Endothelial cell (in vitro differentiated cells): ENCODE measurements around the gene SORCS2. TPM values are rescaled to one million over a fixed set of nuclear protein-coding genes. Genes with fewer than 3 reads are reported as not detected.

Source experiments
- DNase-seq: peaks from one replicate; pipeline ENCODE4 v3.0.0; 2021; ENCODE audit warnings: low spot score
- H3K27ac Mint-ChIP-seq: one replicate; pipeline ENCODE4 v1.8.0; 2021; ENCODE audit warnings: mixed read lengths, inconsistent platforms; ENCODE audit not compliant: unreplicated experiment
- H3K27me3 Mint-ChIP-seq: one replicate; pipeline ENCODE4 v1.8.0; 2021; ENCODE audit warnings: mild to moderate bottlenecking, moderate library complexity, mixed read lengths, inconsistent platforms; ENCODE audit not compliant: unreplicated experiment
- H3K36me3 Mint-ChIP-seq: one replicate; pipeline ENCODE4 v1.8.0; 2021; ENCODE audit warnings: mild to moderate bottlenecking, low read depth, mixed read lengths, inconsistent platforms; ENCODE audit not compliant: unreplicated experiment
- H3K4me1 Mint-ChIP-seq: one replicate; pipeline ENCODE4 v1.8.0; 2021; ENCODE audit warnings: mild to moderate bottlenecking, mixed read lengths, inconsistent platforms; ENCODE audit not compliant: unreplicated experiment
- H3K4me3 Mint-ChIP-seq: one replicate; pipeline ENCODE4 v1.8.0; 2021; ENCODE audit warnings: mild to moderate bottlenecking, mixed read lengths, inconsistent platforms; ENCODE audit not compliant: unreplicated experiment
- H3K9me3 Mint-ChIP-seq: one replicate; pipeline ENCODE4 v1.8.0; 2021; ENCODE audit warnings: mixed read lengths, inconsistent platforms; ENCODE audit not compliant: unreplicated experiment
- CTCF ChIP-seq: fragments of 200-600 bp; sonication (generic); IDR thresholded peaks from one replicate; pipeline ENCODE4 v1.5.0; 2021; ENCODE audit warnings: antibody characterized with exemption; ENCODE audit not compliant: unreplicated experiment
- total RNA-seq: library from RNA; stranded (reverse); fragmentation: NEBNext Ultra II Directional; extraction: Animal tissue kit (Norgen Biotek cat#: 25700); gene quantifications from one replicate; pipeline ENCODE4 v1.2.1, GENCODE V29; 2021; ENCODE audit not compliant: unreplicated experiment

SORCS2 gene
- total RNA-seq, 1 donor from 2014 or later = 1.3 TPM

DNA sequence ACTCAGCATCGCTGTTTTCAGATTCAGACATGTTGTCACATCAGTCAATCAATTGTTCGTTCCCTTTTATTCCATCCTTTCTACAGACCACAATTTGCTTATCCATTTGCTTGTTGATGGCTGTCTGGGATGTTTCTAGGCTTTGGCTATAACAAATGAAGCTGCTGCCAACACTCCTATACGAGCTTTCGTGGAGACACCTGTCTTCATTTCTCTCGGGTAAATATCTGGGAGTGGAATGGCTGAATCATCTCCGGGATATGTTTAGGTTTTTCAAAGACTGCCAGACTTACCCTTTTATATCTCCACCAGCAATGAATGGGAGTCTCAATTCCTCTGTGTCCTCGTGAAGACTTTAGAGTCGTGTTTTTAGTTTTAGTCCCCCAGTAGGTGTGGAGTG, 118.9 kb downstream of the SORCS2 start:
- Mint-ChIP-seq H3K4me1 (peaks cover 2% of the 10 kb centered on the region), H3K9me3 (peaks cover 4% of the 10 kb centered on the region), H3K27me3 (peaks cover 7% of the 10 kb centered on the region), H3K36me3 (no peaks in the 10 kb centered on the region), H3K4me3 (no peak overlapping the region), H3K27ac (no peak overlapping the region)
- no peak for DNase-seq
- no peak for TF ChIP-seq CTCF

DNA sequence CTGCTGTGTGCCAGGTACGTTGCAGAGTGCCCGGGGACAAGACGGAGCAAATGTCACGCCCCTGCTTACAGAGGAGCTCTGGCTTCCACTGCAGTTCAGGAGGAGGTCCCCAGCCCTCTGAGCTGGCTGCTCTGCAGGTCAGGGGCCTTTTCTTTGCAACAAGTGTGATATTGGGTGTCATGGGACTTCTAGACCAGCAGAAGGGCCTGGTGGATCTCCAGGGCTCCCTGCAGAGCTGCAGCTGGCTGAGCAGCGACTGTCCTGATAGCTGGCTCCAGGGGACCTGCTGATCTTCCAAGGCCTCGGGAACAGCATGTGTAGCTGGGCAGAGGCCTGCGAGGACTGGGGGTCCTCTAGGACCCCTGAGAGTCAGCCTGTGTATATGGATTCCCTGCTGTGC, 120.4 kb downstream of the SORCS2 start:
- H3K27ac Mint-ChIP-seq = no peak overlapping the region
- peaks cover 4% of the 10 kb centered on the region for H3K9me3 Mint-ChIP-seq
- H3K4me3 Mint-ChIP-seq = no peak overlapping the region
- no peak for DNase-seq
- H3K4me1 Mint-ChIP-seq = no peaks in the 10 kb centered on the region
- H3K36me3 Mint-ChIP-seq = no peaks in the 10 kb centered on the region
- peaks cover 3% of the 10 kb centered on the region for H3K27me3 Mint-ChIP-seq
- no peak for TF ChIP-seq CTCF

GRCh38 chr4:7313347-7313811, 121.0 kb downstream of the SORCS2 start:
- H3K9me3 Mint-ChIP-seq = peaks cover 4% of the 10 kb centered on the region
- no peak overlapping the region for H3K4me3 Mint-ChIP-seq
- H3K36me3 Mint-ChIP-seq = no peaks in the 10 kb centered on the region

GRCh38 chr4:7313991-7314390, 121.7 kb downstream of the SORCS2 start:
- Mint-ChIP-seq H3K27ac (no peak overlapping the region), H3K36me3 (no peaks in the 10 kb centered on the region), H3K27me3 (peaks cover 2% of the 10 kb centered on the region), H3K9me3 (peaks cover 9% of the 10 kb centered on the region), H3K4me3 (no peak overlapping the region), H3K4me1 (no peaks in the 10 kb centered on the region)
- no peak for TF ChIP-seq CTCF
- no peak for DNase-seq

More at GRCh38 chr4:7313347-7313811, 121.0 kb downstream of the SORCS2 start:
- H3K27ac Mint-ChIP-seq = no peak overlapping the region
- no peaks in the 10 kb centered on the region for H3K4me1 Mint-ChIP-seq
- H3K27me3 Mint-ChIP-seq = peaks cover 3% of the 10 kb centered on the region
- DNase-seq = no peak
- no peak for TF ChIP-seq CTCF

DNA sequence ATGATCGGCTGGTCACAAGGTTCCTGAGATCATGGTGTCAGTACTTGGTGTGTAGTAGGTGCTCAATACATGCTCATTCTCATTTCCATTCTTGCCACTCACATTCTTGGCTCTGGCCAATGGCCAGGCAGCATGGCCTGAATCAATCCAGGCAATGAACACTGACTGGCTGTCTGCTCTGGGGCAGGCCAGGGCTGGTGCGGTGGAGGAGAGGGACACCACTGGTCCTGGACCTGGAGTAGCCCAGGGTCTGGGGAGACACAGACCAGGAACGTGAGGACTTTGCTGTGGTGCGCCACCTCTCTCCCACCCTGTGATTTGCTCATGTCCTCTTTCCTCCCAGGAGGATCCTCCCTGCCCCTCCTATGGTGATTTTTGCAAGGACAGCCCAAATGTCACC, 122.9 kb downstream of the SORCS2 start:
- TF ChIP-seq CTCF = no peak
- Mint-ChIP-seq H3K9me3 (peaks cover 12% of the 10 kb centered on the region), H3K36me3 (no peaks in the 10 kb centered on the region), H3K27me3 (peaks cover 2% of the 10 kb centered on the region), H3K4me3 (no peak overlapping the region), H3K27ac (no peak overlapping the region), H3K4me1 (no peaks in the 10 kb centered on the region)
- no peak for DNase-seq
